Psoas muscle (tissue), 8 donors: ENCODE results near the gene STK39. TPM values are rescaled to one million over a fixed set of nuclear protein-coding genes. Genes with fewer than 3 reads are reported as not detected.
A peak's percentile ranks its signal among the peaks of the same experiment; 100 is the strongest.

Experiments
- ATAC-seq, 4 donors: fragments of 200-7000 bp; cut with Tn5 transposase; one replicate each; pipeline ENCODE4 v1.9.1; 2020; ENCODE audit warnings: moderate library complexity in 3 of 4, mild to moderate bottlenecking in 2 of 4
- DNase-seq, 2 donors: peaks; one replicate each; pipeline ENCODE4 v3.0.0-alpha.2; 2020
- H3K27ac ChIP-seq: fragments of 200-600 bp; one replicate; pipeline ENCODE4 v1.8.0; 2022
- H3K27me3 ChIP-seq, 3 donors: fragments of 200-600 bp in 1 of 3; one replicate each; pipeline versions ENCODE4 v1.6.1 to v1.8.0; 2013 to 2022; ENCODE audit warnings: low read length in 2 of 3, mild to moderate bottlenecking in 2 of 3, moderate library complexity in 1 of 3; ENCODE audit not compliant: insufficient read depth in 3 of 3
- H3K36me3 ChIP-seq, 2 donors: fragments of 200-600 bp in 1 of 2; one replicate each; pipeline versions ENCODE4 v1.6.1 to v1.8.0; 2013 to 2022; ENCODE audit warnings: low read depth in 1 of 2, mild to moderate bottlenecking in 1 of 2, moderate library complexity in 1 of 2; ENCODE audit not compliant: insufficient read depth in 1 of 2
- H3K4me1 ChIP-seq: fragments of 200-600 bp; one replicate; pipeline ENCODE4 v1.8.0; 2022
- H3K4me3 ChIP-seq: fragments of 200-600 bp; one replicate; pipeline ENCODE4 v1.8.0; 2022; ENCODE audit warnings: mild to moderate bottlenecking
- H3K9me3 ChIP-seq: fragments of 200-600 bp; one replicate; pipeline ENCODE4 v1.8.0; 2022
- CTCF ChIP-seq: fragments of 200-600 bp; IDR thresholded peaks from one replicate; pipeline ENCODE4 v1.8.0; 2022; ENCODE audit warnings: antibody characterized with exemption
- WGBS, 3 donors: extraction: QIAGEN DNeasy Blood & Tissue Kit; methylation state at CpG; one replicate each; pipeline versions ENCODE4 v1.1.6 to v1.1.7; 2013; 5-methylcytosine and 5-hydroxymethylcytosine counted together
- intact Hi-C, 2 donors: fragments of 100-400 bp; cut with DNase I; formaldehyde crosslinking; loops; one replicate each; pipeline versions ENCODE4 v1.11.0 to v1.14.2; 2022
- polyA plus RNA-seq, 3 donors: library from polyadenylated mRNA; stranded (reverse); fragments of 200-250 nt; gene quantifications; one replicate each; pipeline ENCODE4 v1.2.3, GENCODE V29; 2013
- total RNA-seq, 4 donors: library from RNA; stranded (reverse); fragmentation: NEBNext Ultra II Directional in 2 of 4; extraction: Animal tissue kit (Norgen Biotek cat#: 25700) in 2 of 4; gene quantifications; one replicate each; pipeline versions ENCODE4 v1.2.1 to v1.2.4, GENCODE V29; 2021 to 2023
- donor health status: healthy with polysubstance abuse.
- donor health status: DM: no; HTN: no; CAD: no; lungs with moderate emphysema.
- donor health status: Bipolar disorder and iron deficiency.
- donor health status: healthy.
- donor health status: DM: yes; HTN: yes; CAD: no.
- donor health status: DM: no; HTN: no; CAD: no.
- donor health status: DM: no; HTN: no; CAD: no.
- donor health status: DM: yes; HTN: yes; CAD: no.

The STK39 gene
- total and polyA plus RNA-seq, 7 donors = 2.3 to 10.0 (median 4.9) TPM

GRCh38 chr2:168216351-168217005 is 30.9 kb downstream of the STK39 start:
- DNase-seq (no peak), ATAC-seq (no peak)
- no peak overlapping the region for H3K4me3 ChIP-seq
- H3K36me3 ChIP-seq = no peaks in the 10 kb centered on the region
- intact Hi-C loops = no loop called here
- 82 to 89% (median 83%) methylated on average over 12 of the region's 12 CpGs for WGBS, 3 donors
- H3K27me3 ChIP-seq = no peaks in the 10 kb centered on the region
- no peak for TF ChIP-seq CTCF
- H3K4me1 ChIP-seq = no peaks in the 10 kb centered on the region
- no peaks in the 10 kb centered on the region for H3K9me3 ChIP-seq
- no peak overlapping the region for H3K27ac ChIP-seq

- TF ChIP-seq CTCF = no peak
- Histone ChIP-seq H3K4me1 (peaks cover 2% of the 10 kb centered on the region), H3K9me3 (no peaks in the 10 kb centered on the region), H3K4me3 (no peak overlapping the region), H3K27ac (no peak overlapping the region), H3K27me3 (no peaks in the 10 kb centered on the region), H3K36me3 (no peaks in the 10 kb centered on the region)
- ATAC-seq (no peak), DNase-seq (no peak)
- intact Hi-C loops = no loop called here
- 63 to 71% (median 69%) methylated on average over 1 of the region's 1 CpG for WGBS, 3 donors
Observed at GRCh38 chr2:168215813-168216212, 31.6 kb downstream of the STK39 start.

GRCh38 chr2:168212866-168213265 is 34.5 kb downstream of the STK39 start:
- intact Hi-C loops = no loop called here
- Histone ChIP-seq H3K9me3 (no peaks in the 10 kb centered on the region), H3K36me3 (no peaks in the 10 kb centered on the region), H3K27me3 (no peaks in the 10 kb centered on the region), H3K4me1 (peaks cover 6% of the 10 kb centered on the region), H3K27ac (no peak overlapping the region), H3K4me3 (no peak overlapping the region)
- no peak for DNase-seq
- 82 to 87% (median 83%) methylated on average over 3 of the region's 3 CpGs for WGBS, 3 donors
- peak in 2 of 4 donors; percentile 41 to 56 for ATAC-seq
- TF ChIP-seq CTCF = no peak

GRCh38 chr2:168212167-168212566 is 35.2 kb downstream of the STK39 start:
- TF ChIP-seq CTCF = no peak
- ATAC-seq = no peak
- Histone ChIP-seq H3K4me1 (peaks cover 6% of the 10 kb centered on the region), H3K9me3 (no peaks in the 10 kb centered on the region), H3K4me3 (no peak overlapping the region), H3K27ac (no peak overlapping the region), H3K27me3 (no peaks in the 10 kb centered on the region), H3K36me3 (no peaks in the 10 kb centered on the region)
- WGBS, 3 donors = 78 to 81% (median 81%) methylated on average over 4 of the region's 4 CpGs
- DNase-seq = no peak
- intact Hi-C loops = no loop called here

GRCh38 chr2:168211664-168212163 is 35.7 kb downstream of the STK39 start:
- Histone ChIP-seq H3K27me3 (no peaks in the 10 kb centered on the region), H3K4me1 (peaks cover 6% of the 10 kb centered on the region)
- intact Hi-C loops = no loop called here

More at GRCh38 chr2:168211664-168212163, 35.7 kb downstream of the STK39 start:
- 77 to 81% (median 80%) methylated on average over 5 of the region's 5 CpGs for WGBS, 3 donors
- no peak overlapping the region for H3K4me3 ChIP-seq
- H3K9me3 ChIP-seq = no peaks in the 10 kb centered on the region
- TF ChIP-seq CTCF = no peak
- H3K36me3 ChIP-seq = no peaks in the 10 kb centered on the region
- DNase-seq (no peak), ATAC-seq (peak in 2 of 4 donors; percentile 26 to 34)
- no peak overlapping the region for H3K27ac ChIP-seq
